OCI-LY1 (cell line): ENCODE data around the gene GALC.

Experiments
- H2AFZ ChIP-seq: fragments of 200-600 bp; sonication (generic), shearing (Covaris generic); 2 replicates; pipeline ENCODE4 v1.6.0; 2014; ENCODE audit warnings: antibody characterized with exemption, mild to moderate bottlenecking, low read length
- H3F3A ChIP-seq: fragments of 200-600 bp; sonication (generic), shearing (Covaris generic); 2 replicates; pipeline ENCODE4 v1.6.0; 2014; ENCODE audit warnings: mild to moderate bottlenecking, antibody characterized with exemption, low read length, moderate library complexity; ENCODE audit not compliant: insufficient read depth
- H3K27ac ChIP-seq: fragments of 200-600 bp; sonication (generic); 2 replicates; pipeline ENCODE4 v1.5.1; 2014; ENCODE audit warnings: low read length, mixed run types, mild to moderate bottlenecking, low read depth; ENCODE audit not compliant: poor library complexity, severe bottlenecking
- H3K27me3 ChIP-seq: fragments of 200-600 bp; sonication (generic); 2 replicates; pipeline ENCODE4 v1.6.0; 2014; ENCODE audit warnings: antibody characterized with exemption, mild to moderate bottlenecking, low read length, moderate library complexity; ENCODE audit not compliant: insufficient read depth
- H3K36me3 ChIP-seq: fragments of 200-600 bp; sonication (generic); 2 replicates; pipeline ENCODE4 v1.6.1; 2014; ENCODE audit warnings: mild to moderate bottlenecking, antibody characterized with exemption, low read length, moderate library complexity, mixed read lengths; ENCODE audit not compliant: insufficient read depth
- H3K4me1 ChIP-seq: fragments of 200-600 bp; sonication (generic); 2 replicates; pipeline ENCODE4 v1.5.1; 2014; ENCODE audit warnings: mild to moderate bottlenecking, low read length, moderate library complexity; ENCODE audit not compliant: insufficient read depth, severe bottlenecking
- H3K4me2 ChIP-seq: fragments of 200-600 bp; sonication (generic), shearing (Covaris generic); 2 replicates; pipeline ENCODE4 v1.6.1; 2014; ENCODE audit warnings: low read length
- H3K4me3 ChIP-seq: fragments of 200-600 bp; sonication (generic); 2 replicates; pipeline ENCODE4 v1.5.1; 2014; ENCODE audit warnings: low read length, low read depth, mild to moderate bottlenecking, mixed read lengths; ENCODE audit not compliant: poor library complexity, severe bottlenecking
- H3K79me2 ChIP-seq: fragments of 200-600 bp; shearing (Covaris generic); 2 replicates; pipeline ENCODE4 v1.6.1; 2016; ENCODE audit warnings: mixed run types, low read length, mixed read lengths; ENCODE audit not compliant: insufficient read depth
- H3K9ac ChIP-seq: fragments of 200-600 bp; sonication (generic), shearing (Covaris generic); 2 replicates; pipeline ENCODE4 v1.6.1; 2014; ENCODE audit warnings: mild to moderate bottlenecking, low read length, mixed read lengths
- H3K9me2 ChIP-seq: fragments of 200-600 bp; sonication (generic), shearing (Covaris generic); 2 replicates; pipeline ENCODE4 v1.6.1; 2014; ENCODE audit warnings: low read depth, mild to moderate bottlenecking, low read length, mixed read lengths
- H3K9me3 ChIP-seq: fragments of 200-600 bp; shearing (Covaris generic); 2 replicates; pipeline ENCODE4 v1.6.1; 2014; ENCODE audit warnings: low read length, mixed read lengths
- H4K20me1 ChIP-seq: fragments of 200-600 bp; sonication (generic), shearing (Covaris generic); 2 replicates; pipeline ENCODE4 v1.6.0; 2016; ENCODE audit warnings: mild to moderate bottlenecking, low read length; ENCODE audit not compliant: insufficient read depth
- EZH2 ChIP-seq: fragments of 200-600 bp; sonication (generic), shearing (Covaris generic); IDR thresholded peaks from 2 replicates; pipeline ENCODE4 v1.8.0; 2017; ENCODE audit warnings: borderline replicate concordance, mixed run types, mild to moderate bottlenecking, antibody characterized with exemption, low read length, moderate library complexity, mixed read lengths
- TF ChIP-seq, protein P1 (sequence below): fragments of 200-600 bp; sonication (generic), shearing (Covaris generic); IDR thresholded peaks from 2 replicates; pipeline ENCODE4 v1.5.1; 2017; ENCODE audit warnings: mild to moderate bottlenecking, antibody characterized with exemption, low read length, moderate library complexity, mixed read lengths

Gene GALC

DNA sequence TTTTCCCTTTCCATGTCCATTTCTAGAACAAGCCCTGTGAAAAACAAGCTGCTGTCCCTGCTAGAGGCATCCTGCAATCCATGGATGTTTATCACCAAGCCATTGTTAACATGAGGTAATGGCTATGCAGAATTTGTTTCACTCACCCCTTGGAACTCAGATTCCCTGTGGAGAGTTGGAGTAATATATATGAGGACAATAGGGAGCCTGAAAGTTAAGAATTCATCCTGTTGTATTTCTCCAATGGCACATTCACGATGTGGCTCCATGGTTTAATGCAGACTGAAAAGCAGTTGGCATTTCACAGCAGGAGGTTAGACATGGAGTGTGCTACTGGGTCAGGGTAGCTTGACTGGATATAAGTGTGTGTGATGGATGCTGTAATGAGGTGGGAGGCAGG lies 44.3 kb upstream of the GALC start:
- Histone ChIP-seq H3K4me2 (no peak overlapping the region), H2AFZ (no peak overlapping the region), H3K9me2 (no peaks in the 10 kb centered on the region), H3K9ac (no peak overlapping the region), H3K27me3 (no peaks in the 10 kb centered on the region), H3K4me1 (no peaks in the 10 kb centered on the region), H4K20me1 (no peaks in the 10 kb centered on the region), H3K27ac (no peak overlapping the region), H3F3A (no peaks in the 10 kb centered on the region), H3K9me3 (no peaks in the 10 kb centered on the region), H3K4me3 (no peak overlapping the region), H3K36me3 (no peaks in the 10 kb centered on the region), H3K79me2 (no peaks in the 10 kb centered on the region)
- TF ChIP-seq, protein P1, sequence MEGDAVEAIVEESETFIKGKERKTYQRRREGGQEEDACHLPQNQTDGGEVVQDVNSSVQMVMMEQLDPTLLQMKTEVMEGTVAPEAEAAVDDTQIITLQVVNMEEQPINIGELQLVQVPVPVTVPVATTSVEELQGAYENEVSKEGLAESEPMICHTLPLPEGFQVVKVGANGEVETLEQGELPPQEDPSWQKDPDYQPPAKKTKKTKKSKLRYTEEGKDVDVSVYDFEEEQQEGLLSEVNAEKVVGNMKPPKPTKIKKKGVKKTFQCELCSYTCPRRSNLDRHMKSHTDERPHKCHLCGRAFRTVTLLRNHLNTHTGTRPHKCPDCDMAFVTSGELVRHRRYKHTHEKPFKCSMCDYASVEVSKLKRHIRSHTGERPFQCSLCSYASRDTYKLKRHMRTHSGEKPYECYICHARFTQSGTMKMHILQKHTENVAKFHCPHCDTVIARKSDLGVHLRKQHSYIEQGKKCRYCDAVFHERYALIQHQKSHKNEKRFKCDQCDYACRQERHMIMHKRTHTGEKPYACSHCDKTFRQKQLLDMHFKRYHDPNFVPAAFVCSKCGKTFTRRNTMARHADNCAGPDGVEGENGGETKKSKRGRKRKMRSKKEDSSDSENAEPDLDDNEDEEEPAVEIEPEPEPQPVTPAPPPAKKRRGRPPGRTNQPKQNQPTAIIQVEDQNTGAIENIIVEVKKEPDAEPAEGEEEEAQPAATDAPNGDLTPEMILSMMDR: no peak
- no peak for TF ChIP-seq EZH2

DNA sequence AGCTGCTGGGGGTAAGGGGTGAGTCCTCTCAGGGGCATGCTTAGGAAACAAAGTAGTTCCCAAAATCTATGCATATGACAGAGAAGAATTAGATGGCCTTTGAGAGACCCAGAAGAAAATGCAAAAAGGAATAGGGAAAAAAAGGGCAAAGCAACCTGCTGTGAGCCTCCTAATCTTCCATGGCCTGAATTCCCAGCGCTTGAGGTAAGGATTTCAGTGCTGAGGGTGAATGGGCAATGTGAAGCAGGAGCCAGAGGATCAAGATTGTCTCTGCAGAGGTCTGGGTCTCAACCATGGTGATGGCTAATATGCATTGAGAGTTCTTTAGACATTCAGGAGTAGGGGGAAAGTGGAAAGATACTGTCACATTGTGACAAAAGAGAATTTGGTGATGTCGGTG lies 43.4 kb upstream of the GALC start:
- Histone ChIP-seq H3K9ac (no peak overlapping the region), H2AFZ (no peak overlapping the region), H3K9me3 (no peaks in the 10 kb centered on the region), H3K27me3 (no peaks in the 10 kb centered on the region), H3K4me2 (no peak overlapping the region), H4K20me1 (no peaks in the 10 kb centered on the region), H3K9me2 (no peaks in the 10 kb centered on the region), H3K4me1 (no peaks in the 10 kb centered on the region), H3K36me3 (no peaks in the 10 kb centered on the region), H3K4me3 (no peak overlapping the region), H3K79me2 (no peaks in the 10 kb centered on the region), H3F3A (no peaks in the 10 kb centered on the region), H3K27ac (no peak overlapping the region)
- TF ChIP-seq, protein P1: no peak
- TF ChIP-seq EZH2: no peak

DNA sequence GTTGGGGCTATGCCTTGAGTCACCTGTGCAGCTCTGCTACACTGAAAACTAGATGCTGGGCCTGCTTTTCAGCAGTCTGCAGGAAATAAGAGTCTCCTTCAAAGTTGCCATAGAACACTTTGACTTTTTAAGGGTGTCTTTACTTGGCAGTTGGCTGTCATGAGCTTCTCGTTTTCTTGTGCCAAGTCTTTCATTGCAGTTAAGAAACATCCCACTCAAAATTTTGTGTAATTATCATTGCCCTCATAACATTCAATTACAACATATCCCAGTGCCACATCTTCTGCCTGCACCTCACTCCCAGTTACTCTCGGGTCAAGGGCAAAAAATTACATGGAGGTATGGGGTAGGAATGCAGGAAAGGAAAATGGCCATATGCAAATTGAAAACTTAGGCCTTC lies 41.1 kb upstream of the GALC start:
- Histone ChIP-seq H3K9me2 (no peaks in the 10 kb centered on the region), H3K4me2 (no peak overlapping the region), H3K4me1 (no peaks in the 10 kb centered on the region), H3K4me3 (no peak overlapping the region), H3K79me2 (no peaks in the 10 kb centered on the region), H2AFZ (no peak overlapping the region), H3F3A (no peaks in the 10 kb centered on the region), H3K9ac (no peak overlapping the region), H3K27ac (no peak overlapping the region), H4K20me1 (no peaks in the 10 kb centered on the region), H3K36me3 (no peaks in the 10 kb centered on the region), H3K9me3 (no peaks in the 10 kb centered on the region), H3K27me3 (no peaks in the 10 kb centered on the region)
- TF ChIP-seq, protein P1: no peak
- no peak for TF ChIP-seq EZH2
